CD4-positive, alpha-beta T cell treated with Interleukin-12 subunit alpha and Interleukin-12 subunit beta, for 1 hour (primary cell): ENCODE data around the gene DNAH12.
"Not testable (repeated sequence)": the region's sequence is repeated elsewhere in the genome, so short reads cannot be mapped to it uniquely, and the experiment has no call there.

ENCODE experiments used
- DNase-seq: peaks from one replicate; pipeline ENCODE4 v3.0.0-alpha.2; 2020

The DNAH12 gene

DNA sequence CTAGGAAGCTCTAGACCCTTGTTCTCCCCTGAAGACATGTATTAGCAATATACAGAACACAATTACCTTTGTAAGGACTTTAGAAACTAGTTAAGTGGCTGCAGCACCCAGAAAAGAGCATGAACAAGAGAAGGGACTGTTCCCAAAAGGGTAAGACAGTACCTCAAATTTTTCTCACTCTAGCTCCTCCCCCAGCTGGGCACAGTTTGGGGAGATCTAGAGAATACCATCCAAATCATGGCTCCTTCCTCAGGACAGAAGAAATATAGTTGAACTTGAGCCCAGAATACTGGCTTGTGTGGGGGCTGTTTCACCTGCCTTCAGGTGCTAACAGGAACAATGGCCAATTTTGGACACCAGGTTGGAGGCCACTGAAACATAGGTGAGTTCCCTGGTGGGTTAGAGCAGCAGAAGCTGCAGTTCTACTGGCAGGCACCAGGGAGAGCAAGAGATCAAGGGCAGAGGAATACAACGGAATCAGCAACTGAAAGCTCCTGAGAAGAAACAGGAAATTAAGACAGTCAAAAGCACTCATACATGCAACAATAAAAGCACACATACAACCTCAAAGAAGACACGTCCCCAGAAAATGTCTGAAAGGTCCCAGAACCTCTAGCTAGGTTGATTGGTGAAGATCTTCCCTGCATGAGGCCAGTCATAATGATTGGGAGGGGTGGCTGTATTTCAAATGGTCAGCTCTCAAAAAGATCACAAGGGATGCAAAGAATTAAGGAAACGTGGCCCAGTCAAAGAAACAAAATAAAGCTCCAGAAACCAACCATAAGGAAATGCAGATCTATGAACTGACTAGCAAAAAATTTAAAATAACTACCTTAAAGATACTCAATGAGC is 146.7 kb downstream of the DNAH12 start:
- peak; percentile 71 for DNase-seq

DNA sequence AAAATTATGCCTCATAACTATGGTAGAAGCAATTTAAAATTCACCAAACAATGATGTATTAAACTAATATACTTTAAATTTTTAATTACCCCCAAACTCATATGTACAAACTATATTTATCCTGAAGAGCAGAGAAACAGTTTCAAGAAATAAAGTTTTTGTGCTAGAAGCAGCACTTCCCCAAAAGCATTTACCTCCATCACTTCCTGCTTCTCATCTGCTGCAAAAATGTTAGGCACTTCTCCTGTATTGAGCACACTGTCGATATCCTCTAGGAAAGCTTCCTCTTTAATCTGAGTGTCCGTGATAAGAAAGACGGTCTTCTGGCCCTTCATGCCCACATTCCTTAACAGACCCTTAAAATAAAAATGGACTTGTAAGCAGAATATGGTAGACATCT is 150.2 kb downstream of the DNAH12 start:
- DNase-seq = no peak

DNA sequence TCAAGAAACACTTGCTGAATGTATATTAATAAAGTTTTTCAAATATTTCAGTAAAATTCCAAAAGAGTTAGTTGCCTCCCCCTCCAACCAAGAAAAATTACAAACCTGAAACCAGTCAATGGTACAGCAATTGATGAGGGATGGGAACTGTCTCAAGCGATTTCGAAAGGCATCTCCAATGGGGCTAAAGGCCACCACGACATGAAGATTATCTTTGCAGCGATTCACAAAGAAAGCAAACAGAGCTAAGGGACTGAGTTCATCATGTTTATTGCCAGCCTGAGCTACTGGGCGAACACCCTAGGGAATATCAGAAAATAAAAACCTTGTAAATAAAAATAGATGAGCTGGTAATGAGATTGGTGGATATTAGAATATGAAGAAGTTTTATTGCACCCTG is 152.4 kb downstream of the DNAH12 start:
- no peak for DNase-seq

DNA sequence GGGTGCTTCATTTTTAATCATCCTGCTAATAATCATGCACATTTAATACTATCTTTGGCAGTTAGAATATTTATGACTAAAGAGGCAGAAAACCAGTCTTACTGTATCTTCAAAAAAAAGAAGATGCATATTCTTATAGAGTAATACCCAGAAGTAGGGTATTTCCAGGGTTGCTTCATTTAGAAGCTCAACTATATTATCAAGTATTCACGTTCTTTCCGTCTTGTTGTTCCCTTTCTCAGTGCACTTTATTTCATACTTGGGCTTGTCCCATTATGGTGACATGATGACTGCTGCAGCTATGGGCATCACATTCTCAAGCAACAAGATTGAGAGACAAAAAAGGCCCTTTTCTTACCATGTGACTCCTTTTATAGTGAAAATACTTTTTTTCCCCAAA is 154.9 kb downstream of the DNAH12 start:
- no peak for DNase-seq

DNA sequence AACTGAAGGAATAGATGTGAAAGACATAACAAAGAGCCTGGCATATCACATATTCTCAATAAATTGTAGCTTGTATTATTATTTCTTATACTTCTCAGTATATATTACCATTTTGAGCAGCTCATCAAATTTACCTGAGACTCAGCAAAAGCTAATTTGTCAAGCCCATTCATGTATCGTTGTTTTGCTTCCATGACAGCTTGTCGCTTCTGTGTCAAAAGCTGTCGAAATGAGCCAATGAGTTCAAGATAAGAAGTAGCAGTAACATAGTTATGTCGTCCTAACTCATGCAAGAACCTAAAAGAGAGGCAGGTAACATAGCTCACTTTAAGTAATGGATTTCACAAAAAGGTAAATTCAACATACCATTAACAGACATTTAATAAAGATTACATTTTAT is 157.8 kb downstream of the DNAH12 start:
- no peak for DNase-seq

DNA sequence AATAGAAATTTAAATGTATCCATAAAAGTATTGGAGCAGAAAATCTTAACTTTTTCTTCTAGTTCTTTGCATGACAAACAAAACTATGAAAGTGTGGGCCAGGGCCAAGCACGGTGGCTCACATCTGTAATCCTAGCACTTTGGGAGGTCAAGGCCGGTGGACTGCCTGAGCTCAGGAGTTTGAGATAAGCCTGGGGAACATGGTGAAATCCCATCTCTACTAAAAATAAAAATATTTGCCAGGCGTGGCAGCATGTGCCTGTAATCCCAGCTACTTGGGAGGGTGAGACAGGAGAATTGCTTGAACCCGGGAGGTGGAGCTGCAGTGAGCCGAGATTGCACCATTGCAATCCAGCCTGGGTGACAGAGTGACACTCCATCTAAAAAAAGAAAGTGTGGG is 158.6 kb downstream of the DNAH12 start:
- no peak for DNase-seq

DNA sequence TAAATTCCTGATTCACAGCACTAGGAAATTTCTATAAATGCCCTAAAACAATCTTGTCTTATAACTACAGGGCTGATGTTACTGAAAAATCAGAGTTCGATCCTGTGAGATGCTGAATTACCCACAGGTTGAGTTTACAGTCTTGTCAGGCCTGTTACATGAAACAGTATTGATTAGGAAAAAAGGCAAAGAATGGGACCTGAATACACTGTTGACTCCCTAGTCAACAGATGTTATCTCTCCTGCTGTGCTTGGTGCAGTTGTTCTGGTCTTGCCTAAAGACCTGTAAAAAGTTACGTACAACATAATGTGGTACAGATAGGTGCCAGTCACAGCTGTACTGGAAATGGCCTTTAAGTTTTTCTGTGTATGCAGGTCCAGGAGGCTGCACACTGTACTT is 160.3 kb downstream of the DNAH12 start:
- no peak for DNase-seq

DNA sequence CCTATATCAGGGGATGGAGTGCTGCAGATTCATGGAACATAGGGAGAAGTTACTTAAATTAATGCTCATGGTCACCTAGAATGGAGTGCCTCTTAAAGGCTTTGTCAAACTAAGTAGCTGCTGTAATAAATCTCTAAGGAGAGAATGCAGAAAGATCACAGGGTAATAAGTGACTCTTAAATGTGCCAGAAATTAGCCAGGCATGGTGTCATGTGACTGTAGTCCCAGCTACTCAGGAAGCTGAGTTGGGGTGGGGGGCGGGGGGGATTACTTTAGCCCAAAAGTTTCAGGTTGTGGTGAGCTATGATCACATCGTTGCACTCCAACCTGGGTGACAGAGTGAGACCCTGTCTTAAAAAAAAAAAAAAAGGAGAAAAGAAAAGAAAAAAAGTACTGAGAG is 160.7 kb downstream of the DNAH12 start:
- DNase-seq = no peak

DNA sequence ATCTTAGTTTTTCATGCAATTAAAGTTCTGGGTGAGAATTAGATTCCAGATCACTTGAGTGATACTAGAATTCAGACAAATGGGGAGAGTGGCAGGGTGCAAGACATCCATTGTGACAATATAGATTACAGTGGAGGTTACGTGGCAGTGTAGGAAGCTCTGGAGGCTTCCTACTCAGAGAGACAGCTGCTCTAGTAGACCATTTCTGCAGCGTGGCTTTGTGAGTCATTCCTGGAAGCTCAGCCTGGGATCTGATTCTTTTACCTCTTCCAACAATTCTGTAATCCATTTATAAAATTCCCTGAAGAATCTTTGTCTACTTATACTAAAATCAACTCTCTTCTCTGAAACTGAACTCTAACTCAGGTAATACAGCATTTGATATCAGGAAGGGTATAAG is 161.2 kb downstream of the DNAH12 start:
- no peak for DNase-seq

DNA sequence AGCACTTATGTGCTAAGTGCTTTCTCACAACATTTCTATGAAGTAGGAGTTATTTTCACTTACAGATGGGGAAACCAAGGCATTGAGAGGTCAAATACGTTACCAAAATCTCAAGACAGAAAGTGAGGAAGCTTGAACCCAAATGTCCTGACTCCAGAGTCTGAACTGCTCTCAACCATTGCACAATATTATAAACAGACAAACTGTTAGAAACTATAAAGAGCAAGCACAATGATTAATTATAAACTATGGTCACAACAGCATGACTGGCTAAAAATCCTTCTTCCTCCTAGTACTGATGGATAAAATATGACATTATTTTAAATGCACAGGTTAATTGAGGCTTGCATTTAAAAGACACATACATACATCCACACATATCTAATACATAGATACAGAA is 173.8 kb downstream of the DNAH12 start:
- DNase-seq = no peak

DNA sequence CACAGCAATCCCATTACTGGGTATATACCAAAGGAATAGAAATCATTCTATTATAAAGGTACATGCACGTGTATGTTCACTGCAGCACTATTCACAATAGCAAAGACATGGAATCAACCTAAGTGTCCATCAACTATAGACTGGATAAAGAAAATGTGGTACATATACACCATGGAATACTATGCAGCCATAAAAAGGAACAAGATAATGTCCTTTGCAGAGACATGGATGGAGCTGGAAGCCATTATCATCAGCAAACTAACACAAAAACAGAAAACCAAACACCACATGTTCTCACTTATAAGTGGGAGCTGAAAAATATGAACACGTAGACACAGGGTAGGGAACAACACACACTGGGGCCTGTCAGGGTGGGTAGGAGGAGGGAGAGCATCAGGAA is 179.1 kb downstream of the DNAH12 start:
- not testable (repeated sequence) for DNase-seq

DNA sequence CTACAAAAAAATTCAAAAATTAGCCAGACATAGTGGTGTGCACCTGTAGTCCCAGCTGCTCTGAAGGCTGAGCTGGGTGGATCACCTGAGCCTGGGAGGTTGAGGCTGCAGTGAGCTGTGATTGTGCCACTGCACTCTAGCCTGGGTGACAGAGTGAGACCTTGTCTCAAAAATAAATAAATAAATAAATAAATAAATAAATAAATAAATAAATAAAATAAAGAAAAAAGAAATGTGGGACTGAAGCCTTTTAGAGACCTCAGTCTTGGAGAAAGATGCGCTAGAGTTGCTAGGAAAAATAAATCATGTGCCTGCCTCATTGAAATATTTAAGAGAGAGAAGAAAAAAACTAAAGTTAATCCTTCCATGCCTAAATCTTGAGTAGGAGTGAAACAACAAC is 187.9 kb downstream of the DNAH12 start:
- DNase-seq = not testable (repeated sequence)

DNA sequence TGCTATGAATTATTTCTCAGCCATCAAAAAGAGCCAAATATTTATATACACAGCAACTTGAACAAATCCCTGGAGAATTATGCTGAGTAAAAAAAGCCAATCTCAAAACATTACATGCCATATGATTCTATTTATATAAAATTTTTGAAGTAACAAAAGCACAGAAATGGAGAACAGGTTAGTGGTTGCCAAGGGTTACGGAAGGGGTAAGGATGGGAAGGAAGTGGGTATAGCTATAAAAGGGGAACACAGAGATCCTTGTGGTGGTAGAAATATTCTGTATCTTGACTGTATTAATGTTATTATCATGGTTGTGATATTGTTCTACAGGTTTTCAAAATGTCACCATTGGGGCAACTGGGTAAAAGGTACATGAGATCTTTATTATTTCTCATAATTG is 189.4 kb downstream of the DNAH12 start:
- peak; percentile 9 for DNase-seq

DNA sequence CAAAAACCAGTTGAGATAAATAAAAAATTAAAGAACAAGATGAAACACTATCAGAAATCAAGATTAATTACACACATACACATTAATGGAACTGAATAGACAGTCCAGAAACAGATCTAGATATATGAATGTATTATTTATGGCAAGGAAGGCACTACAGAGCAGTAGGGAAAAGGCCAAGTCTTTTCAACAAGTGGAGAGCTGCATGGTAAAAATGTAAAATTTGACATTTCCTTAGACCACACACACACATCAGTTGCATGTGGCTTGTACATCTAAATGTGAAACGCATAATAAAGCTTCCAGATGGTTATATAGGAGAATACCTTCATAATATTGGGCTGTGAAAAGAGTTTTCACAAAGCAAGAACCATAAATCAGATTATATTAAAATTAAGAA is 193.9 kb downstream of the DNAH12 start:
- no peak for DNase-seq

DNA sequence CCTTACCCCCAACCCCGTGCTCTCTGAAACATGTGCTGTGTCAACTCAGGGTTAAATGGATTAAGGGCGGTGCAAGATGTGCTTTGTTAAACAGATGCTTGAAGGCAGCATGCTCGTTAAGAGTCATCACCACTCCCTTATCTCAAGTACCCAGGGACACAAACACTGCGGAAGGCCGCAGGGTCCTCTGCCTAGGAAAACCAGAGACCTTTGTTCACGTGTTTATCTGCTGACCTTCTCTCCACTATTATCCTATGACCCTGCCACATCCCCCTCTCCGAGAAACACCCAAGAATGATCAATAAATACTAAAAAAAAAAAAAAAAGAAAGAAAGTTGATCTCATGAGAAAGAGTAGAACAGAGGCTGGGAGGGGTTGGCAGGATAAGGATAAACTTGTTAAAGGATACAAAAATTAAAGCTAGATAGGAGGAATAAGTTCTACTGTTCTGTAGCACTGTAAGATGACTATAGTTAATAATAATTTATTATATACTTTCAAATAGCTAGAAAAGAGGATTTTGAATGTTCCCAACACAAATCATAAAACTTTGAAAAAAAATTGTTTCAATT is 205.0 kb downstream of the DNAH12 start:
- DNase-seq = not testable (repeated sequence)

DNA sequence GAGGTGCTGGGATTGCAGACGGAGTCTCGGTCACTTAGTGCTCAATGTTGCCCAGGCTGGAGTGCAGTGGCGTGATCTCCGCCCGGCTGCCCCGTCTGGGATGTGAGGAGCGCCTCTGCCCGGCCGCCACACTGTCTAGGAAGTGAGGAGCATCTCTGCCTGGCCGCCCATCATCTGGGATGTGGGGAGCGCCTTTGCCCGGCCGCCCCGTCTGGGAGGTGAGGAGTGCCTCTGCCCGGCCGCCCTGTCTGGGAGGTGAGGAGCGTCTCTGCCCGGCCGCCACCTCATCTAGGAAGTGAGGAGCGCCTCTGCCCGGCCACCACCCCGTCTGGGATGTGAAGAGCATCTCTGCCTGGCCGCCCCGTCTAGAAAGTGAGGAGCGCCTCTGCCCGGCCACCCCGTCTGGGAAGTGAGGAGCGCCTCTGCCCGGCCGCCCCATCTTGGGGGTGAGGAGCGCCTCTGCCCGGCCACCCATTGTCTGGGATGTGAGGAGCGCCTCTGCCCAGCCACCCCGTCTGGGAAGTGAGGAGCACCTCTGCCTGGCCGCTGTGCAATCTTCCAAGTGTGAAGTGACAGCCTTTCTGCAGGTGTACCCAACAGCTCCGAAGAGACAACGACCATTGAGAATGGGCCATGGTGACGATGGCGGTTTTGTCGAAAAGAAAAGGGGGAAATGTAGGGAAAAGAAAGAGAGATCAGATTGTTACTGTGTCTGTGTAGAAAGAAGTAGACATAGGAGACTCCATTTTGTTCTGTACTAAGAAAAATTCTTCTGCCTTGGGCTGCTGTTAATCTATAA is 205.7 kb downstream of the DNAH12 start:
- DNase-seq = not testable (repeated sequence)

DNA sequence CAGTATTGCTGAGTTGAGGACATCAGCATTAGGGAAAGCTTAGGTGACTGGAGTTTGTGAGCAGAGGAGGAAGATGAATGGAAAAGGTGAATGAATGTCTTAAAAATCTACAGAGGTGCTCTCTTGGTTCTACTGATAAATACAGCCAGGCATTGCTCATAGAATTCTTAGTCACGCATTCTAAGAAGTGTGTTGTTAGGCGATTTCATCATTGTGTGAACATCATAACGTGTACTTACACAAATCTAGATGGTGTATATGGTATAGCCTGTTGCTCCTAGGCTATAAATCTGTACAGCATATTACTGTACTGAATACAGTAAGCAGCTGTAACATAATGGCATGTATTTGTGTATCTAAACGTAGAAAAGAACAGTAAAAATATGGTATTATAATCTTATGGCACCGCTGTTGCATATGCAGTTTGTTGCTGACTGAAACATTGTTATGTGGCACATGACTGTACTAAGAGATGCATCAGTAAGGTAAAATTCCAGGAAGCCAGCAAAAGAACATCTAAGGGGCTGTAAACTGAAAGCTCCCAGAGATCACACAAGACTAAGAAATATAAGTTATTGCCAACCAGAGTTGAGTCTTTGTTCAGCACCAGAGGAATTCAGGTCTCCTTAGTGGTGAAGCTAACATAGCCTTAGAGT is 208.7 kb downstream of the DNAH12 start:
- no peak for DNase-seq

DNA sequence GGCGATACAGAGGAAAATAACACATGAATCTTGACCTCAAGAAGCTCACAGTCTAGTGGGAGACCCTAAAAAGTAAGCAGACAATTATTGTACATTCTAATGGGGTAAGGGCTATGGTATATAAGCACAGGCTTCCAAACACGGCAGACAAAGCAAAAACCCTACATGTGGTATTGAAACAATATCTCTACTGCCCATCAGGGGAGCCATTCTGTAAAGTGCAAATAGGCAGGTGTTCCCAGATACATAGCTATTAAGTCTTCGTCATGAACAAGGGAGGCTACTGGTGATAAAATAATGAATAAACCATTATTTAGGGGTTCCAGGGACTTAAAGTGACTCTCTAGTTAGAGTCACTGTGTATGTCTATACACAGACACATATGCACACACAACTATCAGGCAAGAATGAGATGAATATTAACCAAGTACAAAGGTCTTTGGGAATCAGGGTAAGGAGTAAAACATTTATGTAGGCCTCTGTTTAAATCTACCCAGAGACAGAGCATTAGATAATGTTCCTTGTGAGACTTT is 213.0 kb downstream of the DNAH12 start:
- DNase-seq = no peak

DNA sequence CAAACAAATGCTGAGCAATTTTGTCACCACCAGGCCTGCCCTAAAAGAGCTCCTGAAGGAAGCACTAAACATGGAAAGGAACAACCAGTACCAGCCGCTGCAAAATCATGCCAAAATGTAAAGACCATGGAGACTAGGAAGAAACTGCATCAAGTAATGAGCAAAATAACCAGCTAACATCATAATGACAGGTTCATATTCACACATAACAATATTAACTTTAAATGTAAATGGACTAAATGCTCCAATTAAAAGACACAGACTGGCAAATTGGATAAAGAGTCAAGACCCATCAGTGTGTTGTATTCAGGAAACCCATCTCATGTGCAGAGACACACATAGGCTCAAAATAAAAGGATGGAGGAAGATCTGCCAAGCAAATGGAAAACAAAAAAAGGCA is 217.6 kb downstream of the DNAH12 start:
- not testable (repeated sequence) for DNase-seq

DNA sequence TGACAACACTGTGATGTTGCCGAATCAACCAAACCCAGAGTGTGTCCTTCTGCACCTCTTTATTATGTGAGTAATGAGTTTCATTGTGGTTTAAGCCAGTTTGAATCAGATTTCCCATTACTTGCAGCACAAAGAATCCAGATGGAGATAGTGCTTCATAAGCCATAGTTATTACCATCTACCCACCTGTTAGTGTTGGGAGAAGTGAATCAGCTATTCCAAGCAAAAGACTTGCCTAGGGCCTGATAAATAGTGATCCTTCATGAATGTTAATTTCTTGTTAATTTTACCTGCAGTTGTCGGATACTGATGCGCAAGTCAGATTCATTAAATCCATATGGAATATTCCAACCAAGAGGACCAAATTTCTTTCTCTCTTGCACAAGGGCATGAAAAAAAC is 229.9 kb downstream of the DNAH12 start:
- no peak for DNase-seq

DNA sequence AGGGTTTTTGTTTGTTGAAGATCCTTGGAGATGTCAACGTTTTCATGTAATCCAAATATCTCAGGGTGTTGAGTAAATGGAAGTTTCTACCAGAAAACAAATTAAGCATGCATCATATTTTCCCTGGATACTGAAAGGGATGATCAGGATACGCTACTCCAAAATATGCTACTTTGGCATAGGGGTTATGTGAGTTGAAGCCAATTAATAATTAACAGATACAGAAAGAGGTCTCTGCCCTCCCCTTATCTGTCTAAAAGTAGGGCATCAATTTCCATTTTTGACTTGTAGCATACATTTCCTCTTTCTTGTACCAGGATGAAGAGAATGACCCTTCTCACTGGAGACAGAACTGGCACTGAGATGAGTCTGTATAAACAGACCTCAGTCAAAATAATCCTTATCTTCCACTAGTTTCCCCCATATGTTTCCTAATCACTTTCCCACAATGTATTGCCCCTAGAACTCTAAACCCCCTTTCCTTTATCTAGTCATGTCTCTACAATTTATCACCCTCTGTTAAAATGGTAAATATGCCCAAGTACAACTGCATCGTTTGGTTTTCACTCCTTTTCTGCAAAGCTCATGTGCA is 234.3 kb downstream of the DNAH12 start:
- no peak for DNase-seq

DNA sequence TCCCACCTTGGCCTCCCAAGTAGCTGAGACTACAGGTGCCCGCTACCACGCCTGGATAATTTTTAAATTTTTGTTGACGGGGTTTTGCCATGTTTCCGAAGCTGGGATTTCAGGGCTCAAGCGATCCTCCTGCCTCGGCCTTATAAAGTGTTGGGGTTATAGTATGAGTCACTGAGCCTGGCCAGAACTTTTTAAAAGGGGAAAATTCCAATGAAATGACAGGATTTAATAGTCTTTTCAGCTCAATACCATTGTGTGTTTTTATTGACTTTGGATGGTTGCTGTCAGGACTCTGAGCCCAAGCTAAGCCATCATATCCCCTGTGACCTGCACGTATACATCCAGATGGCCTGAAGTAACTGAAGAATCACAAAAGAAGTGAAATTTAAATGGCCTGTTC is 240.6 kb downstream of the DNAH12 start:
- DNase-seq = not testable (repeated sequence)

DNA sequence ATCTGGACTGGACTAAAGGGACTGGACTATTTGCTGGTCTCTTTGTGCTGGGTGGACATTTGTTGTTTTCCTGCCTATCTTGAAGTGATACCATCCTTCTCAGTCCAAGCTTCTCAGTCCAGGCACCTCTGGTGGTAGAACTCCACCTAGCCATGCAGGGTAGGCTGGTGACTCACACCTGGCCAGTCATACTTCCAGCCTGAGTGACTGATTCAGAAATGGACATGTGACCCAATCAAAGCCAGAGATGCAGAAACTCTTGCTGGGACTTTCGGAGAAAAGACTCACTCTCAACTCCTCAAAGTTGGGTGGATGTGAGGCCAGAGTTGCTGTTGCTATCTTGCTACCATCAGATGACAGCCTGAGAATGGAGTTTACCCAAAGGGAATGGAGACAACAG is 246.1 kb downstream of the DNAH12 start:
- DNase-seq = no peak
